ENCODE results near the gene RBM20. TPM values are rescaled to one million over a fixed set of nuclear protein-coding genes. Genes with fewer than 3 reads are reported as not detected.

Gene RBM20
- polyA plus RNA-seq, 2 of the 4 experiments (the other 2 are of a cell fraction), result 1.5 to 1.8 TPM

DNA sequence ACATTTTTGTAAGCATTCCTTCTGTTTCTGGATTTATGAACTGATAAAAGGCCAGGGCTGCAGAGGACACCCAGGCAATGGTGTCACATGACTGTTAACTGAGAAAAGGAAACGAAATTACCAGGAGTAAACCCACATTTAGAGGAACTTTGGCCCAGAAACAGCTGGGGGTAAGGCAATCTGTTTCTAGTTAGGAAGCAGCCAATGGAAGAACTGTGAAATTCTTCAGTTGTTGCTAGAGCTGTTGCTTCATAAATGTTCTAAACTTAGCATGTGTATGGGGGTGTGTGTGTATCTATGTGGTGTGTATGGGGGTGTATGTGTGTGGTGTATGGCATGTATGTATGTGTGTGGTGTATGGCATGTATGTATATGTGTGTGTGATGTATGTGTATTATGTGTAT lies 215.8 kb downstream of the RBM20 start:
- no peak overlapping the region for H3K27ac ChIP-seq
- no peak overlapping the region for H3K4me3 ChIP-seq
- H3K4me2 ChIP-seq, result no peak overlapping the region
- 0% methylated on average over 1 of the region's 1 CpG for WGBS (ENCODE audit: missing lambda C conversion rate)
- no peaks in the 10 kb centered on the region for H3K9me3 ChIP-seq
- FAIRE-seq (no peak), ATAC-seq (no peak), DNase-seq (ENCODE audit: low read depth in 1 of 2, low spot score in 1 of 2) (no peak)
- H3K4me1 ChIP-seq, result peaks cover 10% of the 10 kb centered on the region
- no peak for TF ChIP-seq ESRRA (IDR thresholded peaks at IDR 0.05; ENCODE audit: borderline replicate concordance, low read length)
- POLR2A ChIA-PET, result interaction anchor here (1.2 kb wide), 1 partner anchor 11 kb away, joined by 7 read pairs; the partner anchor contains the start of gene PDCD4
- CTCF ChIA-PET, result interaction anchor here (1.4 to 1.8 kb wide), 2 partner anchors 34 to 250 kb away, joined by 4 to 6 read pairs; no protein-coding TSS in a partner anchor

DNA sequence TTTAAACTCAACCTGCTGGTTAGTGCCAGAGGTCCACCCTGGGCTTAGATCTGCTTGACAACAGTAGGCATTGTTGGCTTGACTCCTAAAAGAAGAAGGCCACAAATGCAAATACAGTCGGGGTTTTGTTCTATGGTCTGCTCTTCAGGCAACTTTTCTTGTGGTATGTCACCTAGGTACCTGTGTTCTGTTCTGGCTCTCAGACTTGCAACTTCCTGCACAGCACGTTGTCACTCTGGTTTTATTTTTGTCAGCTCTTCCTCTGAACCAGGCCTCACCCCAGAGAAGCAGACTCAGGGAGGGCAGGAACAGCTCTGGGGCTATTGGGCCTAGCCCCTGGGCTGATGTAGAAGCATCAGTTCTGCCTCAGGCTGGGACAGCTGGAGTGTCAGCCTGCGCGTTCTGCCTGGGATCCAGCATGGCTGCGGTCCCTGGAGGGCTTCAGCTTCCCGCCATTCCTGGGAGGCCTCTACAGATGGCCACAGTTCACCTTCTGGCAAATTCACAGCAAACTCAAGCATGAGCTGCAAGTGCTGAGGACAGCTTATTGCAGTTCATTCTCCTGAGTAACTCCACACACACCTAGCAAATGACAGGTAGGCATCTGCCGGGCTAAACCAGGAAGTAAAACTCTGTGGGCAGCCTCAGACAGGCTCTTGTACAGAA lies 216.6 kb downstream of the RBM20 start:
- ATAC-seq, result no peak

DNA sequence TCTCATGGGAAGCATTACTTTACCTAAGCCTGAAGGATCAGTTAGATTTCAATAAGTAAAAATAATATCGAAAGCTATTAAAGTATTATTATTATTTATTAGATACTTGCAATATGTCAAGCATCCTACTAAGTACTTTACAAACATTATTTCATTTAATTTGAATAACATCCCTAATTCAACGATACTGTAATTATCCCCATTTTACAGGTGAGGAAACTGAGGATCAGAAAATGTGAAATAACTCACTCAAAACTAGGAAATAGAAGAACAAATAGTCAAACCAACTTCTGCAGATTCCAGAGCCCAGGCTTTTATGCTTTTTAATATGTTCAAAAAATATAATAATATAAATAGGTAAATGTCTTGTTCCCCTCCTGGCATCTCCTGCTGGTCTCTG lies 217.3 kb downstream of the RBM20 start:
- H3K27ac ChIP-seq, result no peak overlapping the region
- POLR2A ChIA-PET, result no interaction called here
- DNase-seq (ENCODE audit: low read depth in 1 of 2, low spot score in 1 of 2), result no peak
- no peak for TF ChIP-seq RNF2 (IDR thresholded peaks at IDR 0.05; ENCODE audit: borderline replicate concordance, low read depth)
- TF ChIP-seq RCOR1 (IDR thresholded peaks at IDR 0.05; ENCODE audit: low read depth, low read length), result no peak
- no peak for TF ChIP-seq CBX2 (IDR thresholded peaks at IDR 0.05; ENCODE audit: borderline replicate concordance, low read depth)
- TF ChIP-seq PHF8 (IDR thresholded peaks at IDR 0.05; ENCODE audit: borderline replicate concordance, low read depth), result no peak
- TF ChIP-seq TP53 (CRISPR knock-in tag; IDR thresholded peaks at IDR 0.05), result no peak
- no peak for TF ChIP-seq FOSB (CRISPR knock-in tag; IDR thresholded peaks at IDR 0.05)
- no peak for TF ChIP-seq HOXA7 (CRISPR knock-in tag; IDR thresholded peaks at IDR 0.05)
- no peak for TF ChIP-seq HDAC2 (IDR thresholded peaks at IDR 0.05)
- TF ChIP-seq NR3C1 (IDR thresholded peaks at IDR 0.05), result no peak
- no peak for TF ChIP-seq CHD2 (IDR thresholded peaks at IDR 0.05; ENCODE audit: low read length, partially characterized antibody)
- no peak for TF ChIP-seq ZSCAN20 (CRISPR knock-in tag; IDR thresholded peaks at IDR 0.05)
- TF ChIP-seq HOXB5 (CRISPR knock-in tag; IDR thresholded peaks at IDR 0.05), result no peak
- peaks cover 25% of the 10 kb centered on the region for H3K4me1 ChIP-seq
- CTCF ChIA-PET, result no interaction called here
- no peaks in the 10 kb centered on the region for H3K9me3 ChIP-seq
- 77% methylated on average over 2 of the region's 2 CpGs for WGBS (ENCODE audit: missing lambda C conversion rate)
- FAIRE-seq, result no peak
- H3K4me3 ChIP-seq, result no peak overlapping the region
- no peak overlapping the region for H3K4me2 ChIP-seq
- no peak for ATAC-seq

More for the DNA sequence above, 216.6 kb downstream of the RBM20 start:
- FAIRE-seq (no peak), DNase-seq (ENCODE audit: low read depth in 1 of 2, low spot score in 1 of 2) (no peak)
- Histone ChIP-seq H3K27ac (no peak overlapping the region), H3K4me1 (peaks cover 18% of the 10 kb centered on the region), H3K9me3 (no peaks in the 10 kb centered on the region), H3K4me3 (no peak overlapping the region), H3K4me2 (no peak overlapping the region)
- WGBS (ENCODE audit: missing lambda C conversion rate), result 74% methylated on average over 4 of the region's 7 CpGs
- TF ChIP-seq EHMT2 (IDR thresholded peaks at IDR 0.05; ENCODE audit: low read depth) (no peak), HOXA7 (CRISPR knock-in tag; IDR thresholded peaks at IDR 0.05) (no peak), EP300 (IDR thresholded peaks at IDR 0.05) (no peak), NR3C1 (IDR thresholded peaks at IDR 0.05) (no peak), CHD4 (IDR thresholded peaks at IDR 0.05; ENCODE audit: borderline replicate concordance) (no peak), RNF2 (IDR thresholded peaks at IDR 0.05; ENCODE audit: borderline replicate concordance, low read depth) (no peak), FOSB (CRISPR knock-in tag; IDR thresholded peaks at IDR 0.05) (no peak), KDM5A (IDR thresholded peaks at IDR 0.05) (no peak), JUNB (IDR thresholded peaks at IDR 0.05) (no peak), ESRRA (IDR thresholded peaks at IDR 0.05; ENCODE audit: borderline replicate concordance, low read length) (no peak), MYC (IDR thresholded peaks at IDR 0.05; ENCODE audit: borderline replicate concordance, low read length) (no peak), ZFP36 (IDR thresholded peaks at IDR 0.05; ENCODE audit: borderline replicate concordance, partially characterized antibody) (no peak), ZNF302 (CRISPR knock-in tag; IDR thresholded peaks at IDR 0.05) (no peak), POLR2AphosphoS2 (conservative IDR thresholded peaks at IDR 0.05; ENCODE audit: low read length) (no peak), RFX5 (IDR thresholded peaks at IDR 0.05) (no peak), RARB (CRISPR knock-in tag; IDR thresholded peaks at IDR 0.05) (no peak)
- TF ChIP-seq, protein P1, sequence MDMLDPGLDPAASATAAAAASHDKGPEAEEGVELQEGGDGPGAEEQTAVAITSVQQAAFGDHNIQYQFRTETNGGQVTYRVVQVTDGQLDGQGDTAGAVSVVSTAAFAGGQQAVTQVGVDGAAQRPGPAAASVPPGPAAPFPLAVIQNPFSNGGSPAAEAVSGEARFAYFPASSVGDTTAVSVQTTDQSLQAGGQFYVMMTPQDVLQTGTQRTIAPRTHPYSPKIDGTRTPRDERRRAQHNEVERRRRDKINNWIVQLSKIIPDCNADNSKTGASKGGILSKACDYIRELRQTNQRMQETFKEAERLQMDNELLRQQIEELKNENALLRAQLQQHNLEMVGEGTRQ (IDR thresholded peaks at IDR 0.05), result no peak
- TF ChIP-seq, protein P2, sequence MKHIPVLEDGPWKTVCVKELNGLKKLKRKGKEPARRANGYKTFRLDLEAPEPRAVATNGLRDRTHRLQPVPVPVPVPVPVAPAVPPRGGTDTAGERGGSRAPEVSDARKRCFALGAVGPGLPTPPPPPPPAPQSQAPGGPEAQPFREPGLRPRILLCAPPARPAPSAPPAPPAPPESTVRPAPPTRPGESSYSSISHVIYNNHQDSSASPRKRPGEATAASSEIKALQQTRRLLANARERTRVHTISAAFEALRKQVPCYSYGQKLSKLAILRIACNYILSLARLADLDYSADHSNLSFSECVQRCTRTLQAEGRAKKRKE (CRISPR knock-in tag; IDR thresholded peaks at IDR 0.05; ENCODE audit: low read depth), result no peak
- POLR2A ChIA-PET, result interaction anchor here (1.2 kb wide), 1 partner anchor 11 kb away, joined by 7 read pairs; the partner anchor contains the start of gene PDCD4
- CTCF ChIA-PET, result no interaction called here

Measured in A549 (cell line).